ENCODE results near the gene SDK1.

SDK1 gene

GRCh38 chr7:3780016-3780415 lies 479.0 kb downstream of the SDK1 start:
- DNase-seq (ENCODE audit: low read depth in 3 of 3, low spot score in 1 of 3), result no peak

DNA sequence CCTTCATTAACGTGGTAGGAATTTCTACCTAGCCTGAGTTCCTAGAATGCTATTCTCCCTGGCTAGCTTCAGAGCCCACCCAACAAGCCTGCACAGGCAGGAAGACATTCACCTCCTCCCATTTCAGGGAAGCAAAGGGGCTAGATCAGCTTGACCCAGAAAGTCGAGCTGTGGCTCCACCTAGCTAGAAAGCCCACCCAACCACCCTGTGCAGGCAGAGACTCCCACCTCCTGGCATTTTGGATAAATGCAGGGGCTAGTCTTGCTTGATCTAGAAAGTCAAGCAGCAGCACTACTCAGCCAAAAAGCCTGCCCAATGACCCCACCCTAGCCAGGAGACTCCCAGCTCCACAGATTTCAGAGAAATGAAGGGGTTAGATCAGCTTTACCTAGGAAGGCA lies 479.5 kb downstream of the SDK1 start:
- no peak for DNase-seq (ENCODE audit: low read depth in 3 of 3, low spot score in 1 of 3)

DNA sequence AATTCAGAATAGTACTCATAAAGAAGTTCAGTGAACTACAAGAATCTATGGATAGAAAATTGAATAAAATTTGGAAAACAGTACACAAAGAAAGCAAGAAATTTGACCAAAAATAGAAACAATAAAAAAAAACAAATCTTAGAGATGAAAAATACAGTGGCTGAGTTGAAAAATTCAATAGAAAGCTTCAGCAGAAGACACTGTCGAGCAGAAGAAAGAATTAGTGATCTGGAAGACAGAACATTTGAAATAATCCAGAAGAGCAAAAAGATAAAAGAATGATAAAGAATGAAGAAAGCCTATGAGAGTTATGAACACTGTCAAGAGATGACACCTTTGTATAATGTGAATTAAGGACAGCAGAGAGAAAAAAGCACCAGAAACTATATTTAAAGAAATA lies 480.6 kb downstream of the SDK1 start:
- DNase-seq (ENCODE audit: low read depth in 3 of 3, low spot score in 1 of 3), result no peak

GRCh38 chr7:3787717-3788264 lies 486.7 kb downstream of the SDK1 start:
- no peak for DNase-seq (ENCODE audit: low read depth in 3 of 3, low spot score in 1 of 3)

GRCh38 chr7:3790803-3791202 lies 489.8 kb downstream of the SDK1 start:
- DNase-seq (ENCODE audit: low read depth in 3 of 3, low spot score in 1 of 3), result no peak

DNA sequence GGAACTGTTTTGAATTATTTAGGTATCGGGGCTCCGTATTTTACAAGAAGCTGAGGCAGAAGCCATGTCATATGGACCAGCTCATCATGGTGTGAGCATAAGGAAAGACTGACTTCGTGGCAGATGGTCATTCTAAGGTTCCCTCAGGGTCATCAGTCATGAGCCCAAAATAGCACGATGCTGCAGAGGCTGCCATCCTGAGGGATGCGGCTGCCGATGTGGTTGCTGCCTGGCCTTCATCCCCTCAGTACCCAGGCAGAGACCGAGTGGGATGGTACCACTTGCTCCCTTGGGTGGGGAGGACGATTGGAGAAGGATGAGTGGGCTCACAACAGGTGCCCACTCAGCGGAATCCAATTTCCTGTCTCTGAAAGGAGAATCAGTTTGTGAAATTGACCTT lies 490.3 kb downstream of the SDK1 start:
- no peak for DNase-seq (ENCODE audit: low read depth in 3 of 3, low spot score in 1 of 3)

DNA sequence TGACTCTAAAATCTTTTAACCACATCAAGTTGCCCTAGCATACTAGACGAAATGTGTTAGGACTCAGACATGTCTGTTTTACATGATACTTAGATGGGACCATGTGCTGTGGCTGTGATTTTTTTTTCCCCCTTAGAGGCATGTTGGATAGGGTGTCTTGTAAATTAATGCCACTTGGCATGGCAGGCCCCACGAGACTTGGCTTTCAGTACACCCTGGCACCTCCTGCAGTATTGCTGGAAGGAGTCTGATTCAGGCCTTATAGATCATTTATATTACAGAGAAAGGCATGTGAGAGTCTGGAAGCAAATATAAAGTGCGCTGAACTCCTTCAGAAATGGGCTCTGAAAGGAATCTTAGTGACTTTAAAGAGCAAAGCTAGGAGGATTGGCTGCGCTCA lies 494.1 kb downstream of the SDK1 start:
- DNase-seq (ENCODE audit: low read depth in 3 of 3, low spot score in 1 of 3), result no peak

GRCh38 chr7:3795781-3796180 lies 494.7 kb downstream of the SDK1 start:
- no peak for DNase-seq (ENCODE audit: low read depth in 3 of 3, low spot score in 1 of 3)

GRCh38 chr7:3805151-3805550 lies 504.1 kb downstream of the SDK1 start:
- no peak for DNase-seq (ENCODE audit: low read depth in 3 of 3, low spot score in 1 of 3)

DNA sequence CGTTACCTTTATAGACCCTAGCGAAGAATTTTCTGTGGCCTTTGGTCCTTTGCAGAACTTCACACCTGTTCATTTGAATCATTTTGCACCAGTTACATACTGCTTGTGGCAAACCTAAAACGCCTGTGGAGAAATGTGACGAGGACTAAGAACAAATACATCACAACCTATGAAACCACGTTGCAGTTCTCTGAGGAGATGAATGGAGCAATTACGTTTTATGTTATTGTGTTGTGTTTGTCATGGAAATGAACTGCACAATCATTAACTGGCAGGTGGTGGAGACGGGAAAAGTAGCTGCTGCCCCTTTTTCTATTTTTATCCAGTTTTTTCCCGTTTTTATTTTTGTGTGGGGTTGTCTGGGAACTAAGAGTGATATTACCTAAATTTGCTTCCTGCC lies 505.5 kb downstream of the SDK1 start:
- DNase-seq (ENCODE audit: low read depth in 3 of 3, low spot score in 1 of 3), result no peak

DNA sequence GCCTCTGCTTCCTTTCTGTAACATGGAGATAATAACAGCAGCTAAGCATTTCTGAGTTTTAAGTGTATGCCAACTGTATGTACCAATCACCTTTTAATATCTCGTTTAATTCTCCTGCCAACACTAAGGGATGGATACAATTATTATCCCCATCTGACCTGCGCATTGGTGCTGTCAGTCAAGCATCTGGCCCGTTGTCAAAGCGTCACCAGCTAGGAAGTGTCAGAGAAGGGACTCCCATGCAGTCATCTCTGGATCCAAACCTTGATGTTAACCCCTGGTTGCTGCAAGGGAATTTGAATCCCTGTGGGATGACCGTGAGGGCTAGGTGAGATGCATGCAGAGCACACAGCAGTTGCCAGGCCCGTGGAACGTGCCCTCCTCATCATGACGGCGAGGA lies 506.8 kb downstream of the SDK1 start:
- DNase-seq (ENCODE audit: low read depth in 3 of 3, low spot score in 1 of 3), result no peak

GRCh38 chr7:3821488-3821887 lies 520.4 kb downstream of the SDK1 start:
- DNase-seq (ENCODE audit: low read depth in 3 of 3, low spot score in 1 of 3), result no peak

DNA sequence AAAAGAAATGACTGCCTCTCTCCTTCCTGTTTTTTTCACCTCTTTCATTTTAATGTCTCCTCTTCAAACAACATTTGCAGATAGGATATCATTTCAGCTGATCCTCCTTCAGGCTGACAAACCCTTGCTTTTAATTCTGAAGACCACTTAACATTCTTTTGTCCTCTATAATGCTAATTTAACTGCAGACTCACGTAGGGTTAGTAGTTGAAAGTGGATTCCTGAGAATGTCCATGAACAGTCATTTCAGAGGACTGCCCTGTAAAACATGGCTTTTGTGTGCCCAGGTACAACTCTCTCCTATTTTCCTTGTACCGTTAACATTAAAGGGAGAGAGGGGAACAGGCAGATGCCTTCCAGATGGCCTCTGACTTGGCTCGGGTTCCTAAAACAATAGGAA lies 524.4 kb downstream of the SDK1 start:
- DNase-seq (ENCODE audit: low read depth in 3 of 3, low spot score in 1 of 3), result no peak

DNA sequence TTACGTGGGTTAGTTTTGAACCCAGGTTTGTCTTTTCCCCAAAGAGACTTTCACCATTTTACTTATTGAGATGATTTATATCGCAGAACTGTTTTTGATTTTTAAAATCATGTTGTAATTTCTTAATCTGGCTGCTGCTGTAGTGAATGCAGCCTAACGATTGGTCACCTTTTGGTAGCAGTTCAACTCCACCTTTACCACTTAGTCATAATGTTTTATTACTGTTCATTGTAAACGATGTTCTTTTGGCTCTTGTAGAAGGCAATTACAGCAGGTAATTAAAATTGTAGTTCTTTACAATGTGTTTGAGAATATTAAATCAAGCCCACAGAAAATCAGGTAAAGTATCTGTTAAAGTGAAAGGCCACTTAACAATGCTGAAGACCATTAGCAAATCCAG lies 531.1 kb downstream of the SDK1 start:
- no peak for DNase-seq (ENCODE audit: low read depth in 3 of 3, low spot score in 1 of 3)

- DNase-seq (ENCODE audit: low read depth in 3 of 3, low spot score in 1 of 3), result no peak
Observed at GRCh38 chr7:3835109-3835508, 534.1 kb downstream of the SDK1 start.

GRCh38 chr7:3836855-3837254 lies 535.8 kb downstream of the SDK1 start:
- DNase-seq (ENCODE audit: low read depth in 3 of 3, low spot score in 1 of 3), result no peak

DNA sequence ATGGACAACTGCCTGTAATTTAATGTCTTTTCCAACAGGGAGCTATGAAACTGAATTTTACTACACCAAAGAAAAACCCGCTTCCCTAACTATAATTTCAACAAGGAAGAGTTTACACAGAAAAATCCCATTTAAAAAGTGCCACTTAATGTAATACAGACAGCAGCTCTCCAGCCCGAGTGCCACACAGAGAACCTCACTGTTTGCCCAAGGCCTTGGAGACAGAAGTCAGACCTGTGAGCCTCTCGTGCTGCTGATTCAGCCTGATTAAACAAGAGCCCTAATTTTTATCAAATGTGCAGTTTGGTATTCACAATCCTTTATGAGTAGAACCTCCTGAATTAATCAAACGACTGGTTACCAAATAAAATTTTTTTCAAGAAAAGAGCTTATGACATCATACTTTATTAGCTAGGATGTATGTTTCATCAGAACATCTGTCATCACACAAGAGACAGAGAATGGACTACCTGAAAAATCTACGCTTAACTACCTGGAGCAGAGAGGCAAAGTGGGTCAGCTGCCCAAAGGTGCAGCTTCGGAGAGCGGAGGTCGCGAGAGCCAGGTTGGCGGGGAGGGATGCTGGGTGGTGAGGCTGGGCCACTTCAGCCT lies 543.6 kb downstream of the SDK1 start:
- no peak for DNase-seq (ENCODE audit: low read depth in 3 of 3, low spot score in 1 of 3)

- no peak for DNase-seq (ENCODE audit: low read depth in 3 of 3, low spot score in 1 of 3)
Observed at GRCh38 chr7:3846738-3847137, 545.7 kb downstream of the SDK1 start.

DNA sequence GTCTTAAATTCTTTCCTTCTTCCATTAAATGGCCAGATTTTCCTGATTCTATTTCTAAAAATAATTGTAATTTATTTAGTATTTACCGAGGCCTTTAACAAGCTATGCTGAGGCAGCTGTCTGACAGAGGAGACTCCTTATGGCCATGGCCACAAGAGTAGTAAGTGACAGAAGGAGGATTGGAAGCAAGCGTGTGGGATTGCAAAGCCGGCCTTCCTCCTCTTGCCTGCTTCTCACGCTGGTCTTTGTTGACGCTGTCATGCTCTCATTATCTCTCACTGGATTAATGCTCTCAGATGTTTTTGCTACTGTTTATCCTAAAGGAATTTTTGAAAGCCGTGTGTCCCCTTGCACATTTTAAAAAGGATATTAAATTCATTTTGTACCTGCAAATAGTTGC lies 546.3 kb downstream of the SDK1 start:
- no peak for DNase-seq (ENCODE audit: low read depth in 3 of 3, low spot score in 1 of 3)

GRCh38 chr7:3859431-3859830 lies 558.4 kb downstream of the SDK1 start:
- DNase-seq (ENCODE audit: low read depth in 3 of 3, low spot score in 1 of 3), result no peak

- no peak for DNase-seq (ENCODE audit: low read depth in 3 of 3, low spot score in 1 of 3)
Observed at GRCh38 chr7:3860932-3861331, 559.9 kb downstream of the SDK1 start.

- no peak for DNase-seq (ENCODE audit: low read depth in 3 of 3, low spot score in 1 of 3)
Observed at GRCh38 chr7:3861386-3861785, 560.3 kb downstream of the SDK1 start.

DNA sequence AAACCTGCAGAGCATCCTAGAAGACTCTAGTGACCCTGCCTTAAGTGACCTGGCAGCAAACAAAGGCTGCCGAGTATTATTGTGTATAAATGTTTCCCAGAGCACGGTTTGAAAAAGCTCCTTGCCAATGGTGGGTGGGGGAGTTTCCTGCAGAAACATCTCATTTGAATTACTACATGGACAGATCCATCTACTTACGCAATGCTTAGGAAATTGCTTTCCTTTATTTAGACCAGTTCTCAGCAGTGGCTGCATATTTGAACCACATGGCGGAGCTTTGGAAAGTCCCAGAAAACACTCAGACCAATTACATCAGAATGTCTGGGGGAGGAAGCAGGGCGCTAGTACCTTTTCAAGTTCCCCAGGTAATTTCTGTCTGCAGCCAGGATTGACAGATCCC lies 560.9 kb downstream of the SDK1 start:
- no peak for DNase-seq (ENCODE audit: low read depth in 3 of 3, low spot score in 1 of 3)

DNA sequence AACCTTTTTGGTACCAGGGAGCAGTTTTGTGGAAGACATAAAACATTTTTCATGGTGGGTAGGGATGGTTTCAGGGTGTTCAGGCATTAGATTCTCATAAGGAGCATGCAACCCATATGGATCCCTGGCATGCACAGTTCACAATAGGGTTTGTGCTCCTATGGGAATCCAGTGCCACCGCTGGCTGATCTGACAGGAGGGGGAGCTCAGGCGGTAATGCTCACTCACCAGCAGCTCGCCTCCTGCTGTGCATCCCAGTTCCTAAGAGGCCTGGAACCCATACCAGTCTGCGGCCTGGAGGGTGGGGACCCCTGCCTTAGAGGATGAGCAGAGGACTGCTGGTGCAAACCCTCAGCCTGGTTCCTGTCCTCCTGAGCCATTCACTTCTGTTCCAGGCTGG lies 561.7 kb downstream of the SDK1 start:
- DNase-seq (ENCODE audit: low read depth in 3 of 3, low spot score in 1 of 3), result no peak
